Brain microvascular endothelial cell (primary cell): ENCODE measurements around the gene MIGA2.

Experiments used
- DNase-seq: peaks from one replicate; pipeline ENCODE4 v3.0.0-alpha.2; 2020
- H3K27ac ChIP-seq: fragments of 250-450 bp; sonication (Bioruptor Pico); 2 replicates; pipeline ENCODE4 v1.5.1; 2020; ENCODE audit warnings: mild to moderate bottlenecking, moderate library complexity
- H3K27me3 ChIP-seq: fragments of 250-450 bp; sonication (Bioruptor Pico); replicated peaks from 2 replicates; pipeline ENCODE4 v1.5.1; 2020; ENCODE audit warnings: mild to moderate bottlenecking
- H3K36me3 ChIP-seq: fragments of 250-450 bp; sonication (Bioruptor Pico); replicated peaks from 2 replicates; pipeline ENCODE4 v1.5.1; 2020; ENCODE audit warnings: mild to moderate bottlenecking
- H3K4me3 ChIP-seq: 2 replicates; pipeline ENCODE4 v1.5.1; 2011; ENCODE audit warnings: low read depth, mild to moderate bottlenecking, control low read depth, low read length, moderate library complexity
- in situ Hi-C: cut with HindIII; loops from 2 replicates; pipeline ENCODE4 v1.10.0; 2017; ENCODE audit warnings: low sequenced_read_pairs, low pct_ligation_motif_present
- TF ChIP-seq, protein P1 (sequence below): IDR thresholded peaks from 2 replicates; pipeline ENCODE4 v1.5.1; 2011; ENCODE audit warnings: low read depth, mild to moderate bottlenecking, moderate library complexity, low read length, control low read depth, inconsistent platforms; ENCODE audit errors: missing control alignments

Gene MIGA2

GRCh38 chr9:129103595-129103965 lies 67.2 kb downstream of the MIGA2 start:
- TF ChIP-seq, protein P1, sequence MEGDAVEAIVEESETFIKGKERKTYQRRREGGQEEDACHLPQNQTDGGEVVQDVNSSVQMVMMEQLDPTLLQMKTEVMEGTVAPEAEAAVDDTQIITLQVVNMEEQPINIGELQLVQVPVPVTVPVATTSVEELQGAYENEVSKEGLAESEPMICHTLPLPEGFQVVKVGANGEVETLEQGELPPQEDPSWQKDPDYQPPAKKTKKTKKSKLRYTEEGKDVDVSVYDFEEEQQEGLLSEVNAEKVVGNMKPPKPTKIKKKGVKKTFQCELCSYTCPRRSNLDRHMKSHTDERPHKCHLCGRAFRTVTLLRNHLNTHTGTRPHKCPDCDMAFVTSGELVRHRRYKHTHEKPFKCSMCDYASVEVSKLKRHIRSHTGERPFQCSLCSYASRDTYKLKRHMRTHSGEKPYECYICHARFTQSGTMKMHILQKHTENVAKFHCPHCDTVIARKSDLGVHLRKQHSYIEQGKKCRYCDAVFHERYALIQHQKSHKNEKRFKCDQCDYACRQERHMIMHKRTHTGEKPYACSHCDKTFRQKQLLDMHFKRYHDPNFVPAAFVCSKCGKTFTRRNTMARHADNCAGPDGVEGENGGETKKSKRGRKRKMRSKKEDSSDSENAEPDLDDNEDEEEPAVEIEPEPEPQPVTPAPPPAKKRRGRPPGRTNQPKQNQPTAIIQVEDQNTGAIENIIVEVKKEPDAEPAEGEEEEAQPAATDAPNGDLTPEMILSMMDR = no peak
- no peak for DNase-seq
- Histone ChIP-seq H3K27me3 (no peaks in the 10 kb centered on the region), H3K36me3 (no peaks in the 10 kb centered on the region), H3K4me3 (no peak overlapping the region), H3K27ac (no peak overlapping the region)
- in situ Hi-C loops = no loop called here

- no peak for DNase-seq
- TF ChIP-seq, protein P1 = no peak
- H3K36me3 ChIP-seq = no peaks in the 10 kb centered on the region
- in situ Hi-C loops = no loop called here
- no peak overlapping the region for H3K27ac ChIP-seq
- H3K4me3 ChIP-seq = no peak overlapping the region
- H3K27me3 ChIP-seq = no peaks in the 10 kb centered on the region
These were observed 67.6 kb downstream of the MIGA2 start for GRCh38 chr9:129104051-129104450.

DNA sequence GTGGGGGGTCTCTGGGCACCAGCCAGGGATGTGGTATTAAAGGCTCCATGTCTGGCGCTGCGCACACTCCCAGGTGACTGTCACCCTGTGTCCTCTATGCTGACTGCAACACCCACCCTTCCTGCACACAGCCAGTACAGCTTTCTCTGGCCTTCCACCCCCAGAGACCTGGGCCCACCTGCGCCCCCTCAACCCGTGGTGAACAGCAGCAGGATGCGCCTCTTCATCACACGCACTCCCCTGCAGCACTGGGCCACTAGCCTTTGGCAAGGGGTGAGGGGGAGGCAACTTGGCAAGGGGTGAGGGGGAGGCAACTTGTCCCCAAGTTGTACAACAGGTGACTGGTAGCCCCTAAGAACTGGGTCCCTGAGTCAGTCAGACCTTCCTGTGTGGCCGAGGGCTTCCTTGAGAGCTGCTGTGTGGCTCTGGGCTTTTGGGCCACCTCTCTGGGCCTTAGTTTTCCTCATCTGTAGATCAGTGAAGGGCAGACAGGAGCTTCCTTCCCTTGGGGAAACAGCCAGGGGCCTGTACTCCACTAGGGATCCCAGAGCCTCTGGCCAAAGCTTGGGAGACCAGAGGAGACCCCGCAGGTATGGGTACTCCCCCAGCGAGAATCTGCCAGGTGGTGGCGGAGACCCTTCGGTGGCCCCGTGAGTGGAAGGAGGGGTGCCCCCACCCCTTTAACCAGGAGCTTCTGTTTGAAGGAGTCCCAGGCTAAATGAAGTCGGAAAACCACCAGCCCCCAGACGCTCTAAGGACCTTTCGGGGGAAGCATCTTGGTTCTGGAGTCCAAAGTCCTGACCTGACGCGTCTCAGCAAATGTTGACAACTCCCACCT lies 69.7 kb downstream of the MIGA2 start:
- Histone ChIP-seq H3K27me3 (no peaks in the 10 kb centered on the region), H3K4me3 (no peak overlapping the region), H3K36me3 (no peaks in the 10 kb centered on the region), H3K27ac (no peak overlapping the region)
- TF ChIP-seq, protein P1 = no peak
- in situ Hi-C loops = no loop called here
- DNase-seq = no peak

DNA sequence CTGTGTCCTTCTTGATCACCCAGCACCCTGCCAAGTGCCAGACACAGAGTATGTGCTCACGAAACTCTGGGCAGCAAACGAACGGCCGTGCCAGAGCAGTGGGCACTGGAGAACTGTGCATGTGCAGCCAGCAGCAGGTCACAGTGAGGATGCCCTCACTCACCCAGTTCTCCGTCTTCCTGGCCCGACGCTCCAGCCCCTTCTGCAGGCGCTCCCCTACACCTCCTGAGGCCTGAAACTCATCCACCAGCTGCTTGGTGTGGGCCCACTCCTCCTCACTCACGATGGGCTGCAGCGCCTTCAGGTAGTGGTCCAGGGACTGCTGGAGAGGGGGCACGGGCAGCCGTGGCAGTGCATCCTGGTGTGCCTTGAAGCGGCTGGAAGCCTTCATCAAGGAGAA lies 71.2 kb downstream of the MIGA2 start:
- in situ Hi-C loops = no loop called here
- no peak overlapping the region for H3K4me3 ChIP-seq
- H3K36me3 ChIP-seq = no peaks in the 10 kb centered on the region
- no peak overlapping the region for H3K27ac ChIP-seq
- no peak for DNase-seq
- TF ChIP-seq, protein P1 = no peak
- no peaks in the 10 kb centered on the region for H3K27me3 ChIP-seq

- H3K27me3 ChIP-seq = no peaks in the 10 kb centered on the region
- no peak for DNase-seq
- H3K36me3 ChIP-seq = no peaks in the 10 kb centered on the region
- no peak overlapping the region for H3K27ac ChIP-seq
- TF ChIP-seq, protein P1 = no peak
- no peak overlapping the region for H3K4me3 ChIP-seq
- in situ Hi-C loops = no loop called here
These were observed 71.8 kb downstream of the MIGA2 start for GRCh38 chr9:129108083-129108804.
